Fibroblast of lung (primary cell): Measurements from ENCODE around the gene S100A5. TPM values are rescaled to one million over a fixed set of nuclear protein-coding genes. Genes with fewer than 3 reads are reported as not detected.

Experiments used
- DNase-seq, 2 donors: peaks; one replicate each; pipeline versions ENCODE4 v3.0.0 to v3.0.0-alpha.2; 2010; ENCODE audit warnings: low read depth in 2 of 2
- H2AFZ ChIP-seq: 2 replicates; pipeline ENCODE4 v1.5.1; 2012; ENCODE audit warnings: low read length, control low read depth, inconsistent platforms
- H3K27ac ChIP-seq: 2 replicates; pipeline ENCODE4 v1.5.1; 2011; ENCODE audit warnings: low read length, control low read depth; ENCODE audit not compliant: insufficient read depth
- H3K27me3 ChIP-seq: 2 replicates; pipeline ENCODE4 v1.5.1; 2011; ENCODE audit warnings: mild to moderate bottlenecking, low read length; ENCODE audit not compliant: control insufficient read depth, insufficient read depth
- H3K36me3 ChIP-seq: 2 replicates; pipeline ENCODE4 v1.5.1; 2011; ENCODE audit warnings: low read length; ENCODE audit not compliant: control insufficient read depth, insufficient read depth
- H3K4me1 ChIP-seq: 2 replicates; pipeline ENCODE4 v1.5.1; 2011; ENCODE audit warnings: low read length; ENCODE audit not compliant: control insufficient read depth, insufficient read depth; ENCODE audit errors: extremely low read depth
- H3K4me2 ChIP-seq: 2 replicates; pipeline ENCODE4 v1.5.1; 2011; ENCODE audit warnings: low read length, control low read depth; ENCODE audit not compliant: insufficient read depth; ENCODE audit errors: extremely low read depth
- H3K4me3 ChIP-seq, 4 experiments: fragments of 200-600 bp in 1 of 4; sonication (generic) in 1 of 4; replicated peaks in 1 of 4; 2 replicates each; pipeline ENCODE4 v1.5.1; 2011 to 2016; ENCODE audit warnings: low read length in 4 of 4, low read depth in 3 of 4, mild to moderate bottlenecking in 3 of 4, control low read depth in 2 of 4, inconsistent platforms in 1 of 4, mixed read lengths in 1 of 4; ENCODE audit not compliant: insufficient read depth in 1 of 4; ENCODE audit errors: control extremely low read depth in 1 of 4
- H3K79me2 ChIP-seq: 2 replicates; pipeline ENCODE4 v1.5.1; 2012; ENCODE audit warnings: mild to moderate bottlenecking, low read length, inconsistent platforms; ENCODE audit not compliant: control insufficient read depth, insufficient read depth
- H3K9ac ChIP-seq: 2 replicates; pipeline ENCODE4 v1.5.1; 2011; ENCODE audit warnings: mild to moderate bottlenecking, low read length, control low read depth; ENCODE audit not compliant: insufficient read depth
- H3K9me3 ChIP-seq: 2 replicates; pipeline ENCODE4 v1.5.1; 2012; ENCODE audit warnings: low read depth, low read length; ENCODE audit not compliant: control insufficient read depth, insufficient read depth
- H4K20me1 ChIP-seq: 2 replicates; pipeline ENCODE4 v1.5.1; 2011; ENCODE audit warnings: low read length; ENCODE audit not compliant: control insufficient read depth, insufficient read depth; ENCODE audit errors: extremely low read depth
- CTCF ChIP-seq, 2 donors: IDR thresholded peaks in 1 of 2; conservative IDR thresholded peaks in 1 of 2; 1 replicate in 1 of 2; 2 replicates in 1 of 2; pipeline ENCODE4 v1.5.1; 2011 to 2012; ENCODE audit warnings: low read length in 2 of 2, control low read depth in 1 of 2, inconsistent platforms in 1 of 2, low read depth in 1 of 2, mild to moderate bottlenecking in 1 of 2
- EZH2 ChIP-seq: IDR thresholded peaks from 2 replicates; pipeline ENCODE4 v1.5.1; 2012; ENCODE audit warnings: low read length, control low read depth, mild to moderate bottlenecking; ENCODE audit errors: missing control alignments
- polyA plus RNA-seq, 2 donors: library from polyadenylated mRNA; depleted of rRNA in 1 of 2; stranded (reverse) in 1 of 2; unstranded in 1 of 2; fragments of >200 nt; gene quantifications; 2 replicates each; pipeline ENCODE4 v1.2.1, GENCODE V29; 2011 to 2012; ENCODE audit warnings: missing spikeins in 1 of 2
- total RNA-seq: library from RNA; depleted of rRNA; stranded (reverse); fragments of >200 nt; gene quantifications from 2 replicates; pipeline ENCODE4 v1.2.1, GENCODE V29; 2014

The S100A5 gene
- total and polyA plus RNA-seq, 2 donors (not counting 1 experiment from before 2014, with no cell fraction given) = 0.20 TPM; not detected in 1

- peaks cover 19% of the 10 kb centered on the region for H3K4me1 ChIP-seq
These were observed 1.2 kb downstream of the S100A5 start for GRCh38 chr1:153539395-153540093.

GRCh38 chr1:153538315-153538821, 2.4 kb downstream of the S100A5 start:
- Histone ChIP-seq H3K4me2 (peak overlapping the region; percentile 9), H3K79me2 (peaks cover 23% of the 10 kb centered on the region), H3K27me3 (no peaks in the 10 kb centered on the region), H3K36me3 (peaks cover 6% of the 10 kb centered on the region), H2AFZ (no peak overlapping the region), H3K4me1 (peaks cover 18% of the 10 kb centered on the region), H3K4me3 (no peak overlapping the region), H4K20me1 (no peaks in the 10 kb centered on the region), H3K9me3 (no peaks in the 10 kb centered on the region), H3K27ac (no peak overlapping the region), H3K9ac (no peak overlapping the region)
- TF ChIP-seq CTCF (conservative IDR thresholded peaks at IDR 0.05 in 1 of 2, IDR thresholded peaks at IDR 0.05 in 1 of 2; ENCODE audit: low read depth in 1 of 2, low read length in 2 of 2) = no peak
- TF ChIP-seq EZH2 = no peak
- peak in 1 of 2 donors; percentile 26 for DNase-seq

More at GRCh38 chr1:153539395-153540093, 1.2 kb downstream of the S100A5 start:
- H3K79me2 ChIP-seq = peaks cover 20% of the 10 kb centered on the region
- TF ChIP-seq CTCF (conservative IDR thresholded peaks at IDR 0.05 in 1 of 2, IDR thresholded peaks at IDR 0.05 in 1 of 2; ENCODE audit: low read depth in 1 of 2, low read length in 2 of 2) = no peak
- TF ChIP-seq EZH2 = no peak
- DNase-seq = no peak
- H3K4me2 ChIP-seq = no peak overlapping the region
- H3K27ac ChIP-seq = no peak overlapping the region
- H3K9ac ChIP-seq = no peak overlapping the region
- H3K27me3 ChIP-seq = no peaks in the 10 kb centered on the region
- no peaks in the 10 kb centered on the region for H3K9me3 ChIP-seq
- H2AFZ ChIP-seq = no peak overlapping the region
- no peak overlapping the region for H3K4me3 ChIP-seq
- no peaks in the 10 kb centered on the region for H4K20me1 ChIP-seq
- peaks cover 3% of the 10 kb centered on the region for H3K36me3 ChIP-seq

GRCh38 chr1:153537376-153537730, 3.4 kb downstream of the S100A5 start:
- no peaks in the 10 kb centered on the region for H3K9me3 ChIP-seq
- no peak overlapping the region for H3K4me2 ChIP-seq
- no peaks in the 10 kb centered on the region for H4K20me1 ChIP-seq
- H3K36me3 ChIP-seq = peaks cover 6% of the 10 kb centered on the region
- H3K27ac ChIP-seq = no peak overlapping the region
- peaks cover 23% of the 10 kb centered on the region for H3K79me2 ChIP-seq
- no peak overlapping the region for H2AFZ ChIP-seq
- no peak overlapping the region for H3K4me3 ChIP-seq
- TF ChIP-seq EZH2 (no peak), CTCF (conservative IDR thresholded peaks at IDR 0.05 in 1 of 2, IDR thresholded peaks at IDR 0.05 in 1 of 2; ENCODE audit: low read depth in 1 of 2, low read length in 2 of 2) (no peak)
- no peaks in the 10 kb centered on the region for H3K27me3 ChIP-seq
- H3K4me1 ChIP-seq = peaks cover 20% of the 10 kb centered on the region
- no peak for DNase-seq
- no peak overlapping the region for H3K9ac ChIP-seq
